Panc1 (cell line): ENCODE measurements around the gene VSTM5.

ENCODE experiments used
- CTCF ChIP-seq: fragments of 450-650 bp; IDR thresholded peaks from 2 replicates; pipeline ENCODE4 v1.5.1; 2017; ENCODE audit warnings: mild to moderate bottlenecking
- TCF7L2 ChIP-seq: IDR thresholded peaks from 2 replicates; pipeline ENCODE4 v1.6.1; 2011; ENCODE audit warnings: mild to moderate bottlenecking, low read depth, low read length, inconsistent platforms

DNA sequence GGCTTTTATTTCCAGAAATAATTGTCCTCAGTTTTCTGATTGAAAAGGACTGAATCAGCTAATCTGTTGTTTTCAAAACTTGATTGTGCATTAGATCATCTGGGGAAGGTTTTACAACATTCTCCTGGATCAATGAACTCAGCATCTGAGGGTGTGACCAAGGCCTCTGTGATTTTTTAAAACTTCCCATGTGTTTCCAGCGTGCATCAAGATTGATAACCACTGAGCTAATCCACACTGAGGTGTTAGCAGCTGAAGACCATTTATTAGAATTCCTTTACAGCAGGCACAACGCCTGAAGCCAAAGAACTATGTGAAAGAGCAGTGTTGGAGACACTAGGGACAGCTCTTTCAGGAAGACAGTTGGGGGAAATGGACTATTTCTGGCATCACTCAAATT lies 10.2 kb downstream of the VSTM5 start:
- TF ChIP-seq CTCF (no peak), TCF7L2 (no peak)
